HepG2 (cell line): ENCODE data around the gene HAGHL. TPM values are rescaled to one million over a fixed set of nuclear protein-coding genes. Genes with fewer than 3 reads are reported as not detected.

Experiments
- HNF4G ChIP-seq, 2 experiments: sonication (generic) in 1 of 2; formaldehyde crosslinking in 1 of 2; IDR thresholded peaks; 2 replicates each; pipeline versions ENCODE4 v1.4.0 to v1.6.1; 2011 to 2020; ENCODE audit warnings: borderline replicate concordance in 2 of 2, low read depth in 2 of 2, mild to moderate bottlenecking in 2 of 2, low read length in 1 of 2, missing genetic modification reagents in 1 of 2, moderate library complexity in 1 of 2
- KDM2A ChIP-seq: sonication (generic); formaldehyde crosslinking; IDR thresholded peaks from 2 replicates; pipeline ENCODE4 v1.4.0; 2020; ENCODE audit warnings: low read depth, missing genetic modification reagents, borderline replicate concordance
- KLF16 ChIP-seq, 2 experiments: sonication (generic) in 1 of 2; formaldehyde crosslinking in 1 of 2; IDR thresholded peaks; 2 replicates each; pipeline versions ENCODE4 v1.6.1 to v1.8.0; 2016 to 2023; ENCODE audit warnings: missing genetic modification reagents in 2 of 2, missing compliant biosample characterization in 1 of 2
- KLF6 ChIP-seq: IDR thresholded peaks from 2 replicates; pipeline ENCODE4 v1.8.0; 2016; ENCODE audit warnings: missing biosample characterization, missing genetic modification reagents
- RBM39 ChIP-seq: fragments of 200-400 bp; formaldehyde crosslinking; IDR thresholded peaks from one replicate; pipeline ENCODE4 v1.6.1; 2018; ENCODE audit warnings: antibody characterized with exemption, mild to moderate bottlenecking, low read depth, low read length; ENCODE audit not compliant: poor library complexity, severe bottlenecking
- RELA ChIP-seq: sonication (generic); formaldehyde crosslinking; IDR thresholded peaks from 2 replicates; pipeline ENCODE4 v1.4.0; 2020; ENCODE audit warnings: missing genetic modification reagents
- SMAD1 ChIP-seq: sonication (generic); formaldehyde crosslinking; IDR thresholded peaks from 2 replicates; pipeline ENCODE4 v1.4.0; 2020; ENCODE audit warnings: missing genetic modification reagents, low read depth, mild to moderate bottlenecking, borderline replicate concordance
- TARDBP ChIP-seq: sonication (generic); formaldehyde crosslinking; IDR thresholded peaks from 2 replicates; pipeline ENCODE4 v1.8.0; 2022; ENCODE audit warnings: mild to moderate bottlenecking, missing genetic modification reagents
- TCF7 ChIP-seq: sonication (generic); IDR thresholded peaks from 2 replicates; pipeline ENCODE4 v1.6.1; 2016; ENCODE audit warnings: antibody characterized with exemption, low read depth
- ZNF235 ChIP-seq: sonication (generic); formaldehyde crosslinking; IDR thresholded peaks from 2 replicates; pipeline ENCODE4 v1.8.1; 2023; ENCODE audit warnings: mild to moderate bottlenecking, missing genetic modification reagents, borderline replicate concordance
- ZNF724P ChIP-seq: sonication (generic); formaldehyde crosslinking; IDR thresholded peaks from 2 replicates; pipeline ENCODE4 v1.8.0; 2022; ENCODE audit warnings: missing genetic modification reagents, borderline replicate concordance
- polyA plus RNA-seq, 8 experiments: library from polyadenylated mRNA; depleted of rRNA in 3 of 8; stranded (reverse) in 7 of 8; unstranded in 1 of 8; fragments of >200 nt; fragmentation: Illumina TruSeq in 4 of 8; extraction: Trizol in 4 of 8; gene quantifications; 2 replicates each; pipeline versions ENCODE4 v1.2.1 to v1.2.3, GENCODE V29; 2011 to 2016; ENCODE audit warnings: low read depth in 4 of 8, missing spikeins in 1 of 8, mixed read lengths in 1 of 8; ENCODE audit not compliant: insufficient read depth in 1 of 8
- total RNA-seq, 5 experiments: library from RNA; depleted of rRNA; stranded (reverse); fragments of >200 nt; fragmentation: Illumina TruSeq; extraction: Trizol; gene quantifications; 2 replicates each; pipeline ENCODE4 v1.2.3, GENCODE V29; 2016; ENCODE audit warnings: low read depth in 1 of 5
- TF ChIP-seq, protein P1 (sequence below): sonication (generic); formaldehyde crosslinking; IDR thresholded peaks from 2 replicates; pipeline ENCODE4 v1.5.0; 2020; ENCODE audit warnings: mild to moderate bottlenecking, missing genetic modification reagents, borderline replicate concordance
- TF ChIP-seq, protein P2 (sequence below), 2 experiments: sonication (generic) in 1 of 2; formaldehyde crosslinking in 1 of 2; IDR thresholded peaks; 2 replicates each; pipeline versions ENCODE4 v1.4.0 to v1.6.1; 2018 to 2020; ENCODE audit warnings: missing genetic modification reagents in 2 of 2, borderline replicate concordance in 1 of 2, low read depth in 1 of 2, mild to moderate bottlenecking in 1 of 2, missing biosample characterization in 1 of 2
- TF ChIP-seq, protein P3 (sequence below): sonication (generic); formaldehyde crosslinking; IDR thresholded peaks from 2 replicates; pipeline ENCODE4 v1.9.0; 2022; ENCODE audit warnings: missing genetic modification reagents, mild to moderate bottlenecking, borderline replicate concordance
- TF ChIP-seq, protein P4 (sequence below): sonication (generic); formaldehyde crosslinking; IDR thresholded peaks from 2 replicates; pipeline ENCODE4 v1.5.0; 2020; ENCODE audit warnings: missing genetic modification reagents, mild to moderate bottlenecking, borderline replicate concordance

Gene HAGHL
- total and polyA plus RNA-seq, 2 of the 13 experiments (the other 11 are each of a cell fraction or from before 2014, with no cell fraction given), result 3.4 to 8.4 TPM

DNA sequence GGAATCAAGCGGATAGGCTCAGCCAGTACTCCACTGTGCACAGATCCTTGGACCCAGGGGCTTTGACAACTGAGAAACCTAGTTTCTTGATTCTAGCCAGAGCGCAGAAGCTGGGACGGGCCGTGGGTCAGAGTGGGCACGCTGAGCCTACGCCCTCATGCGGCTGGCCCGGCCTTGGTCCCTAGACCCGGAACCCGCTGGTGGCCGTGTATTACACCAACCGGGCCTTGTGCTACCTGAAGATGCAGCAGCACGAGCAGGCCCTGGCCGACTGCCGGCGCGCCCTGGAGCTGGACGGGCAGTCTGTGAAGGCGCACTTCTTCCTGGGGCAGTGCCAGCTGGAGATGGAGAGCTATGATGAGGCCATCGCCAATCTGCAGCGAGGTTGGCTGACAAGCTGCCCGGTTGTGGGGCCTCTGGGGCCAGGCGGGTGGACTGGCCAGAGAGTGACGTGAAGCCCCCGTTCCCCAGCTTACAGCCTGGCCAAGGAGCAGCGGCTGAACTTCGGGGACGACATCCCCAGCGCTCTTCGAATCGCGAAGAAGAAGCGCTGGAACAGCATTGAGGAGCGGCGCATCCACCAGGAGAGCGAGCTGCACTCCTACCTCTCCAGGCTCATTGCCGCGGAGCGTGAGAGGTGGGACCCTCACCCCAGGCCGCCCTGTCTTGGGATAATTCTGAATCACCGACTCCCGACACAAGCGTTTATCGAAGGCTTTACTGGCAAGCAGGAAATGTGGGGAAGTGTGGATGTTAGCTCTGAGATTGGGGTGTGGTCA is 45.8 kb upstream of the HAGHL start (continued):
- TF ChIP-seq, protein P1, sequence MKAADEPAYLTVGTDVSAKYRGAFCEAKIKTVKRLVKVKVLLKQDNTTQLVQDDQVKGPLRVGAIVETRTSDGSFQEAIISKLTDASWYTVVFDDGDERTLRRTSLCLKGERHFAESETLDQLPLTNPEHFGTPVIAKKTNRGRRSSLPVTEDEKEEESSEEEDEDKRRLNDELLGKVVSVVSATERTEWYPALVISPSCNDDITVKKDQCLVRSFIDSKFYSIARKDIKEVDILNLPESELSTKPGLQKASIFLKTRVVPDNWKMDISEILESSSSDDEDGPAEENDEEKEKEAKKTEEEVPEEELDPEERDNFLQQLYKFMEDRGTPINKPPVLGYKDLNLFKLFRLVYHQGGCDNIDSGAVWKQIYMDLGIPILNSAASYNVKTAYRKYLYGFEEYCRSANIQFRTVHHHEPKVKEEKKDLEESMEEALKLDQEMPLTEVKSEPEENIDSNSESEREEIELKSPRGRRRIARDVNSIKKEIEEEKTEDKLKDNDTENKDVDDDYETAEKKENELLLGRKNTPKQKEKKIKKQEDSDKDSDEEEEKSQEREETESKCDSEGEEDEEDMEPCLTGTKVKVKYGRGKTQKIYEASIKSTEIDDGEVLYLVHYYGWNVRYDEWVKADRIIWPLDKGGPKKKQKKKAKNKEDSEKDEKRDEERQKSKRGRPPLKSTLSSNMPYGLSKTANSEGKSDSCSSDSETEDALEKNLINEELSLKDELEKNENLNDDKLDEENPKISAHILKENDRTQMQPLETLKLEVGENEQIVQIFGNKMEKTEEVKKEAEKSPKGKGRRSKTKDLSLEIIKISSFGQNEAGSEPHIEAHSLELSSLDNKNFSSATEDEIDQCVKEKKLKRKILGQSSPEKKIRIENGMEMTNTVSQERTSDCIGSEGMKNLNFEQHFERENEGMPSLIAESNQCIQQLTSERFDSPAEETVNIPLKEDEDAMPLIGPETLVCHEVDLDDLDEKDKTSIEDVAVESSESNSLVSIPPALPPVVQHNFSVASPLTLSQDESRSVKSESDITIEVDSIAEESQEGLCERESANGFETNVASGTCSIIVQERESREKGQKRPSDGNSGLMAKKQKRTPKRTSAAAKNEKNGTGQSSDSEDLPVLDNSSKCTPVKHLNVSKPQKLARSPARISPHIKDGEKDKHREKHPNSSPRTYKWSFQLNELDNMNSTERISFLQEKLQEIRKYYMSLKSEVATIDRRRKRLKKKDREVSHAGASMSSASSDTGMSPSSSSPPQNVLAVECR (CRISPR knock-in tag), result 0 out of 2 replicates have a peak, but pooled peaks have one; percentile 61
- TF ChIP-seq KLF6 (CRISPR knock-in tag) (0 out of 2 replicates have a peak, but pooled peaks have one; percentile 57), KLF16 (CRISPR knock-in tag; IDR thresholded peaks at IDR 0.05) (peak in 1 of 2 experiments; percentile 26; a peak in 1 of 4 replicates), KDM2A (CRISPR knock-in tag) (peak; percentile 78; the same call in 1 of the 2 replicates), HNF4G (IDR thresholded peaks at IDR 0.05; ENCODE audit: borderline replicate concordance, low read depth, low read length) (no peak), HNF4G (CRISPR knock-in tag; IDR thresholded peaks at IDR 0.05; ENCODE audit: borderline replicate concordance, low read depth) (0 out of 2 replicates have a peak, but pooled peaks have one; percentile 34), RBM39 (peak; percentile 9), SMAD1 (CRISPR knock-in tag) (peak; percentile 55; the same call in 1 of the 2 replicates), RELA (CRISPR knock-in tag) (no peak), ZNF235 (CRISPR knock-in tag) (0 out of 2 replicates have a peak, but pooled peaks have one; percentile 24), TARDBP (CRISPR knock-in tag) (0 out of 2 replicates have a peak, but pooled peaks have one; percentile 22), ZNF724P (CRISPR knock-in tag) (0 out of 2 replicates have a peak, but pooled peaks have one; percentile 16), TCF7 (no peak)
- TF ChIP-seq, protein P2, sequence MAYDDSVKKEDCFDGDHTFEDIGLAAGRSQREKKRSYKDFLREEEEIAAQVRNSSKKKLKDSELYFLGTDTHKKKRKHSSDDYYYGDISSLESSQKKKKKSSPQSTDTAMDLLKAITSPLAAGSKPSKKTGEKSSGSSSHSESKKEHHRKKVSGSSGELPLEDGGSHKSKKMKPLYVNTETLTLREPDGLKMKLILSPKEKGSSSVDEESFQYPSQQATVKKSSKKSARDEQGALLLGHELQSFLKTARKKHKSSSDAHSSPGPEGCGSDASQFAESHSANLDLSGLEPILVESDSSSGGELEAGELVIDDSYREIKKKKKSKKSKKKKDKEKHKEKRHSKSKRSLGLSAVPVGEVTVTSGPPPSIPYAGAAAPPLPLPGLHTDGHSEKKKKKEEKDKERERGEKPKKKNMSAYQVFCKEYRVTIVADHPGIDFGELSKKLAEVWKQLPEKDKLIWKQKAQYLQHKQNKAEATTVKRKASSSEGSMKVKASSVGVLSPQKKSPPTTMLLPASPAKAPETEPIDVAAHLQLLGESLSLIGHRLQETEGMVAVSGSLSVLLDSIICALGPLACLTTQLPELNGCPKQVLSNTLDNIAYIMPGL (CRISPR knock-in tag; IDR thresholded peaks at IDR 0.05; ENCODE audit: borderline replicate concordance in 1 of 2, low read depth in 1 of 2), result peak; percentile 69 to 72; a peak in 3 of 4 replicates
- TF ChIP-seq, protein P3, sequence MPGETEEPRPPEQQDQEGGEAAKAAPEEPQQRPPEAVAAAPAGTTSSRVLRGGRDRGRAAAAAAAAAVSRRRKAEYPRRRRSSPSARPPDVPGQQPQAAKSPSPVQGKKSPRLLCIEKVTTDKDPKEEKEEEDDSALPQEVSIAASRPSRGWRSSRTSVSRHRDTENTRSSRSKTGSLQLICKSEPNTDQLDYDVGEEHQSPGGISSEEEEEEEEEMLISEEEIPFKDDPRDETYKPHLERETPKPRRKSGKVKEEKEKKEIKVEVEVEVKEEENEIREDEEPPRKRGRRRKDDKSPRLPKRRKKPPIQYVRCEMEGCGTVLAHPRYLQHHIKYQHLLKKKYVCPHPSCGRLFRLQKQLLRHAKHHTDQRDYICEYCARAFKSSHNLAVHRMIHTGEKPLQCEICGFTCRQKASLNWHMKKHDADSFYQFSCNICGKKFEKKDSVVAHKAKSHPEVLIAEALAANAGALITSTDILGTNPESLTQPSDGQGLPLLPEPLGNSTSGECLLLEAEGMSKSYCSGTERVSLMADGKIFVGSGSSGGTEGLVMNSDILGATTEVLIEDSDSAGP (CRISPR knock-in tag), result peak; percentile 70; the same call in 1 of the 2 replicates
- TF ChIP-seq, protein P4, sequence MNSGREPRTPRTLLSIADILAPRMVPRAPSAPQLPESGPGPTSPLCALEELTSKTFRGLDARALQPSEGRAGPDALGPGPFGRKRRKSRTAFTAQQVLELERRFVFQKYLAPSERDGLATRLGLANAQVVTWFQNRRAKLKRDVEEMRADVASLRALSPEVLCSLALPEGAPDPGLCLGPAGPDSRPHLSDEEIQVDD (CRISPR knock-in tag), result peak; percentile 52; the same call in 1 of the 2 replicates
